GM18511 (cell line): ENCODE measurements around the gene MAPK8IP2.
"Not testable (repeated sequence)": the region's sequence is repeated elsewhere in the genome, so short reads cannot be mapped to it uniquely, and the experiment has no call there.

Experiments used
- ATAC-seq: cut with Tn5 transposase; IDR thresholded peaks from one replicate; pipeline ENCODE4 v1.9.1; 2021; ENCODE audit warnings: mild to moderate bottlenecking, moderate library complexity; ENCODE audit not compliant: unreplicated experiment

The MAPK8IP2 gene

GRCh38 chr22:50611341-50612060 lies 10.9 kb downstream of the MAPK8IP2 start:
- ATAC-seq: no peak

- no peak for ATAC-seq
Observed at GRCh38 chr22:50612168-50612527, 11.6 kb downstream of the MAPK8IP2 start.

- ATAC-seq: no peak
Observed at GRCh38 chr22:50612528-50613221, 12.1 kb downstream of the MAPK8IP2 start.

- no peak for ATAC-seq
Observed at GRCh38 chr22:50613291-50613981, 12.8 kb downstream of the MAPK8IP2 start.

GRCh38 chr22:50614296-50614695 lies 13.7 kb downstream of the MAPK8IP2 start:
- not testable (repeated sequence) for ATAC-seq

GRCh38 chr22:50620593-50621355 lies 20.2 kb downstream of the MAPK8IP2 start:
- peak; percentile 68 for ATAC-seq

- ATAC-seq: peak; percentile 51
Observed at GRCh38 chr22:50621356-50621880, 20.8 kb downstream of the MAPK8IP2 start.

GRCh38 chr22:50621948-50622722 lies 21.5 kb downstream of the MAPK8IP2 start:
- ATAC-seq: no peak

GRCh38 chr22:50622723-50623327 lies 22.2 kb downstream of the MAPK8IP2 start:
- no peak for ATAC-seq

- ATAC-seq: no peak
Observed at GRCh38 chr22:50624347-50625130, 23.9 kb downstream of the MAPK8IP2 start.

GRCh38 chr22:50625131-50625567 lies 24.6 kb downstream of the MAPK8IP2 start:
- no peak for ATAC-seq

- no peak for ATAC-seq
Observed at GRCh38 chr22:50625568-50626313, 25.1 kb downstream of the MAPK8IP2 start.

- ATAC-seq: no peak
Observed at GRCh38 chr22:50626314-50626849, 25.8 kb downstream of the MAPK8IP2 start.

GRCh38 chr22:50626850-50627641 lies 26.5 kb downstream of the MAPK8IP2 start:
- ATAC-seq: no peak

GRCh38 chr22:50627642-50628542 lies 27.3 kb downstream of the MAPK8IP2 start, which contains the start of gene ARSA:
TSS of gene ARSA (minus strand) at chr22:50628152. CDS start at chr22:50627779, 373 bp downstream.
- ATAC-seq: peak; percentile 82
